B cell (primary cell): ENCODE measurements around the gene METTL3.

Experiments used
- EZH2 ChIP-seq: IDR thresholded peaks from 2 replicates; pipeline ENCODE4 v1.6.1; 2012; ENCODE audit warnings: borderline replicate concordance, low read depth, mild to moderate bottlenecking, moderate library complexity, low read length; ENCODE audit not compliant: insufficient read depth, poor library complexity, severe bottlenecking
- TF ChIP-seq, protein P1 (sequence below): fragments of 200-600 bp; IDR thresholded peaks from one replicate; pipeline ENCODE4 v1.8.0; 2022; ENCODE audit warnings: antibody characterized with exemption, mild to moderate bottlenecking

DNA sequence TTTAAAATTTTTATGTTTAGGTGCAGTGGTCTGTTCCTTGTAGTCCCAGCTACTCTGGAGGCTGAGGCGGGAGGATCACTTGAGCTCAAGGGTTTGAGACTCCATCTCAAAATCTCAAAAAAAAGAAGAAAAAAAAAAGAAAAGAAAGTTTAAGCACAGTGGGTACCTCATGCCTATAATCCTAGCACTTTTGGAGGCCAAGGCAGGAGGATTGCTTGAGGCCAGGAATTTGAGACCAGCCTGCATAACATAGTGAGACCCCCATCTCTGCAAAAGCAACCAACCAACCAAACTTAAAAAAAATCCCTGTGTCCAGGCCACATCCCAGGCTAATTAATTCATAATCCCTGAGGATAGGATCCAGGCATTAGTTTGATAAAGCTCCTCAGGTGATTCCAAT is 18.4 kb upstream of the METTL3 start:
- TF ChIP-seq, protein P1, sequence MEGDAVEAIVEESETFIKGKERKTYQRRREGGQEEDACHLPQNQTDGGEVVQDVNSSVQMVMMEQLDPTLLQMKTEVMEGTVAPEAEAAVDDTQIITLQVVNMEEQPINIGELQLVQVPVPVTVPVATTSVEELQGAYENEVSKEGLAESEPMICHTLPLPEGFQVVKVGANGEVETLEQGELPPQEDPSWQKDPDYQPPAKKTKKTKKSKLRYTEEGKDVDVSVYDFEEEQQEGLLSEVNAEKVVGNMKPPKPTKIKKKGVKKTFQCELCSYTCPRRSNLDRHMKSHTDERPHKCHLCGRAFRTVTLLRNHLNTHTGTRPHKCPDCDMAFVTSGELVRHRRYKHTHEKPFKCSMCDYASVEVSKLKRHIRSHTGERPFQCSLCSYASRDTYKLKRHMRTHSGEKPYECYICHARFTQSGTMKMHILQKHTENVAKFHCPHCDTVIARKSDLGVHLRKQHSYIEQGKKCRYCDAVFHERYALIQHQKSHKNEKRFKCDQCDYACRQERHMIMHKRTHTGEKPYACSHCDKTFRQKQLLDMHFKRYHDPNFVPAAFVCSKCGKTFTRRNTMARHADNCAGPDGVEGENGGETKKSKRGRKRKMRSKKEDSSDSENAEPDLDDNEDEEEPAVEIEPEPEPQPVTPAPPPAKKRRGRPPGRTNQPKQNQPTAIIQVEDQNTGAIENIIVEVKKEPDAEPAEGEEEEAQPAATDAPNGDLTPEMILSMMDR = no peak
- TF ChIP-seq EZH2 = no peak
